GM10248 (cell line): ENCODE measurements around the gene PLA2G12A.

Experiments
- CTCF ChIA-PET: fragments of 300-600 bp; sonication (Branson Sonifier 250); formaldehyde crosslinking; extraction: SDS; loops from one replicate; lab custom pipeline; 2021; ENCODE audit warnings: antibody characterized with exemption; lab: Yijun Ruan, JAX
- POLR2A ChIA-PET: fragments of 350-650 bp; sonication (Branson Sonifier 250); formaldehyde crosslinking; extraction: SDS; loops from one replicate; lab custom pipeline; 2020; ENCODE audit warnings: antibody characterized with exemption; lab: Yijun Ruan, JAX
- DNase-seq: peaks from one replicate; pipeline ENCODE4 v3.0.0; 2012; ENCODE audit errors: extremely low spot score
- TF ChIP-seq, protein P1 (sequence below): IDR thresholded peaks from 2 replicates; pipeline ENCODE4 v1.5.1; 2012; ENCODE audit warnings: mild to moderate bottlenecking, low read depth; ENCODE audit errors: extremely low read depth, missing control alignments, control extremely low read depth

Gene PLA2G12A

DNA sequence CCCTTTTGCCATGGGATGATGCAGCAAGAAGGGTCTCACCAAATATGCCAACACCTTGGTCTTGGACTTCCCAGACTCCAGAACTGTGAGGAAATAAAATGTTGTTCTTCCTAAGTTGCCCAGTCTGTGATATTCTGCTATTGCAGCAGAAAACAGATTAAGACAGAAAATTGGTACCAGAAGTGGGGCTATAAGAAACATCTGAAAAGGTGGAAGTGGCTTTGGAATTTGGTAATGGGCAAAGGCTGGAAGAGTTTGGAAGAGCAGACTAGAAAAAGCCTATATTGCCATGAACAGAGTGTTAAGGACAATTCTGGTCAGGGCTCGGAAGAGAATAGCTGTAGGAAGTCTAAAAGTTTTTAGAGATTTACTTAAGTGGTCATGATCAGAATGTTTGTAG, 54.0 kb downstream of the PLA2G12A start:
- TF ChIP-seq, protein P1, sequence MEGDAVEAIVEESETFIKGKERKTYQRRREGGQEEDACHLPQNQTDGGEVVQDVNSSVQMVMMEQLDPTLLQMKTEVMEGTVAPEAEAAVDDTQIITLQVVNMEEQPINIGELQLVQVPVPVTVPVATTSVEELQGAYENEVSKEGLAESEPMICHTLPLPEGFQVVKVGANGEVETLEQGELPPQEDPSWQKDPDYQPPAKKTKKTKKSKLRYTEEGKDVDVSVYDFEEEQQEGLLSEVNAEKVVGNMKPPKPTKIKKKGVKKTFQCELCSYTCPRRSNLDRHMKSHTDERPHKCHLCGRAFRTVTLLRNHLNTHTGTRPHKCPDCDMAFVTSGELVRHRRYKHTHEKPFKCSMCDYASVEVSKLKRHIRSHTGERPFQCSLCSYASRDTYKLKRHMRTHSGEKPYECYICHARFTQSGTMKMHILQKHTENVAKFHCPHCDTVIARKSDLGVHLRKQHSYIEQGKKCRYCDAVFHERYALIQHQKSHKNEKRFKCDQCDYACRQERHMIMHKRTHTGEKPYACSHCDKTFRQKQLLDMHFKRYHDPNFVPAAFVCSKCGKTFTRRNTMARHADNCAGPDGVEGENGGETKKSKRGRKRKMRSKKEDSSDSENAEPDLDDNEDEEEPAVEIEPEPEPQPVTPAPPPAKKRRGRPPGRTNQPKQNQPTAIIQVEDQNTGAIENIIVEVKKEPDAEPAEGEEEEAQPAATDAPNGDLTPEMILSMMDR: no peak
- ChIA-PET POLR2A (no interaction called here), CTCF (interaction anchor here (1.2 kb wide), 1 partner anchor 23 kb away, joined by 4 read pairs; no protein-coding TSS in a partner anchor)
- DNase-seq: no peak

DNA sequence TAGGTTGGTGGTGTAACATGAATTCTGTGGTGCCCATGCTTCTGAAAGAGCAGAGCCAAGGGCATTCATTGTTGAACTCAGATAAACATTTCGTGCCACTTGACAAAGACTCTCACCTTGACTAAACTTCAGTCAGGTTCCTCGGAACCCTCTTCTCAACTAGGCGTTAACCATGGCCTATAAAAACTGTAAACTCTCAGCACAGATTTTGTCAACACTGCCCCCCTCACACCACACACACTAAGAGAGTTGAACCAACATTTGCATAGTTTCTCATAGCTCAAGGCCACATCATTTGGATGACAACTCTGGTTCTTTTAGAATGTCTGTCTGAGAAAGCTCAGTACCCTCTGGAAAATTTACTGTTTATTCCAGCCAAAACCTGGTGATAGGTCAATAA, 54.7 kb downstream of the PLA2G12A start:
- ChIA-PET CTCF (interaction anchor here (1.2 kb wide), 1 partner anchor 23 kb away, joined by 4 read pairs; no protein-coding TSS in a partner anchor), POLR2A (no interaction called here)
- no peak for DNase-seq
- TF ChIP-seq, protein P1: no peak

DNA sequence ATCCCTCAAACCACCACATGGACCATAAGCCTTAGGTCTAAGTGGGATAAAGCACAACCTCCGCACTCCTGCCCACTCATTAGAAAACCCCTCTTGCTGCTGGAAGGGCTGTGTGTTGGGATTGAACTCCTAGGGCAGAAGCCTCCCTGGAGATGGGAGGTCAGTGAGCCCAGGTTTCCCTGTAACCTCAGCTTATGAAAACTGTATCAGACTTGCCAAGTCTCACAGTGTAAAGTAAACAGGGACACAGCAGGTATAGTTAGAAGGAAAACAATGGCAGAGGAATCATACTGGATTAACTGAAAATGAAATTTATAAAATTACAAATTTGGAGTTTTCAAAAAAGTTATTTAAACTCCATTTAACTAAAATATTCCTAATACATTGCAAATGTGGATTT, 56.6 kb downstream of the PLA2G12A start:
- no peak for DNase-seq
- ChIA-PET CTCF (interaction anchor here (1.3 kb wide), 1 partner anchor 28 kb away, joined by 3 read pairs; no protein-coding TSS in a partner anchor), POLR2A (no interaction called here)
- TF ChIP-seq, protein P1: no peak

DNA sequence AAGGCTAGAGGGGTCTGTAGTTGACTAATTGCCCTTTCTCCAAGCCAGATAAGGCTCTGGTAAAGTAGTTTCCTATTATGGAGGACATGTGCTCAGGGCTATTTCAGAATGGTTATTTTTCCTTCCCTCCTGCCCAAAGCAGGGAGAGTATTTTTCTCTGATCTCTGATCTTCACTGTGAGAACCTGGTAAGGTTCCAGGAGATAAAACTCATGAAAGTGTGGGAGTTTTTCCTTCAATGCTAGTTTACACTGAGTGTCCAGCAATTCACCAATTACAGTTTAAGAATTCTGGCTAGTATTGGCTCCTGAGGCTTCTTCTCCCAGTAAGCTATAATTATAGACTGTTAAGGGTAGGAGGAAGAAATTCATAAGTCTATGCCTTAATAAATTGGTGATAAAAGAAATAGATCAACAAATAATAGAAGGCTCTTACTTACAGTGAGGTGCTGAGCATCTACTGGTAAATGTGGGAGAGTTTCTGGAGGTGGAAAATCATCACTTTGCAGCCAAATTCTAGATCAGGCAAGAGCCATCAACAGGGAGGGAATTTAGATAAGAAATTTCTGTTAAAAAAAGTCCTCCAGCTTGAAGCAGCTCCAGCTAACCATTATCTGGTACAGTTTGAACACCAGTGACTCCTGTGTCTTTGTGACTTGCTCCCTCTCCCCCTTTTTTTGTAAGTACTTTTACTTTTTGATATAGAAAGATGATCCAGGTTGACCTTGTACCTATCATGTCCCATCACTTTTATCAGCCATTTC, 57.5 kb downstream of the PLA2G12A start:
- DNase-seq: no peak
- ChIA-PET POLR2A (no interaction called here), CTCF (interaction anchor here (1.2 kb wide), 1 partner anchor 12 kb away, joined by 3 read pairs; no protein-coding TSS in a partner anchor)
- TF ChIP-seq, protein P1: no peak

DNA sequence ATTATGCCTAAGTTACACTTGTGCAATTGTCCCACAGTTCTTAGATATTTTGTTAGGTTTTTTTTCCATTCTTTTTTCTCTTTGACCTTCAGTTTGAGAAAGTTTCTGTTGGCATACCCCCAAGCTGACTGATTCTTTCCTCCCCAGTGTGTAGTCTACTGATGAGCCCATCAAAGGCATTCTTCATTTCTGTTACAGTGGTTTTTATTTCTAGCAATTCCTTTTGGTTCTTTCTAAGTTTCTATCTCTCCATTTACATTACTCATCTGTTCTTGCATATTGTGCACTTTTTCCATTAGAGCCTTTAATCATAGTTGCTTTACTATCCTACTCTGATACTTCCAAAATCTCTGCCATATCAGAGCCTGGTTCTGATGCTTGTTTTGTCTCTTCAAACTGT, 58.5 kb downstream of the PLA2G12A start:
- ChIA-PET CTCF (interaction anchor here (1.2 kb wide), 1 partner anchor 13 kb away, joined by 3 read pairs; no protein-coding TSS in a partner anchor), POLR2A (no interaction called here)
- no peak for DNase-seq
- TF ChIP-seq, protein P1: no peak

DNA sequence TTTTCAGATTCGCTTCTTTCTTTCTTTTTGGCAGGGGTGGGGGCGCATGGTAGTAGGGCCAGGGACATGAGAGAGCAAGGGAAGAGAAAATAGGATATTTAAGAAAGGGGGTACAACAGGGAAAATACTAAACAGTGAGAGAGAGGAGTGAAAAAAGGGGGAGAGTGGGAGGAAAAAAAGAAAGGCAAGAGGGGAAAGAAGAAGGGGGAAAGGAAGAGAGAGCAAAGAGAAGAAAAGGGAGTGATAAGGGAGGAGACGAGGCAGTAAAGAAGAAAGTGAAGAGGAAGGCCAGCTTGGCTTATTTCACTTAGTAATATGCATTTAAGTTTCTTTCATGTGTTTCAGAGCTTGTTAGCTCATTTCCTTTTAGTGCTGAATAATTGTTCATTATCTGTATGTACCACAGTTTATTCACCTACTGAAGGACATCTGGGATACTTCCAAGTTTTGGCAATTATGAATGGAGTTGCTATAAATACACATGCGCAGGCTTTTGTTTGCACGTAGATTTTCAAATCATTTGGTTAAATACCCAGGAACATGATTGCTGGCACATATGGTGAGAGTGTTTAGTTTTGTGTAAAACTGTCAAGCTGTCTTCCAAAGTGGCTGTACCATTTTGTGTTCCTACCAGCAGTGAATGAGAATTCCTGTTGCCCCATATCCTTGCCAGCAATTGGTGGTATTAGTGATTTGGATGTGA, 63.9 kb downstream of the PLA2G12A start:
- DNase-seq: no peak
- ChIA-PET POLR2A (no interaction called here), CTCF (interaction anchor here (1.0 to 1.5 kb wide), 2 partner anchors 12 to 37 kb away, joined by 3 to 4 read pairs; partner anchors contain the start of gene CASP6)
- TF ChIP-seq, protein P1: no peak
